Activated CD4-positive, alpha-beta T cell treated with anti-CD3 and anti-CD28 coated beads for 24 hours (primary cell): Measurements from ENCODE around the gene CACNA1G.

Experiments used
- DNase-seq, 2 donors: peaks; one replicate each; pipeline ENCODE4 v3.0.0-alpha.2; 2020; ENCODE audit warnings: low read depth in 2 of 2

The CACNA1G gene

GRCh38 chr17:50568659-50569058 lies 8.1 kb downstream of the CACNA1G start:
- DNase-seq = no peak

GRCh38 chr17:50569592-50569991 lies 9.1 kb downstream of the CACNA1G start:
- no peak for DNase-seq

- no peak for DNase-seq
Measured at GRCh38 chr17:50570032-50570431, 9.5 kb downstream of the CACNA1G start.

- no peak for DNase-seq
Measured at GRCh38 chr17:50570528-50570927, 10.0 kb downstream of the CACNA1G start.

- DNase-seq = no peak
Measured at GRCh38 chr17:50571681-50572080, 11.2 kb downstream of the CACNA1G start.

- DNase-seq = no peak
Measured at GRCh38 chr17:50572541-50572940, 12.0 kb downstream of the CACNA1G start.

GRCh38 chr17:50573866-50574611 lies 13.5 kb downstream of the CACNA1G start:
- no peak for DNase-seq

- DNase-seq = no peak
Measured at GRCh38 chr17:50575581-50576210, 15.2 kb downstream of the CACNA1G start.

- DNase-seq = no peak
Measured at GRCh38 chr17:50576864-50577263, 16.3 kb downstream of the CACNA1G start.

- no peak for DNase-seq
Measured at GRCh38 chr17:50577451-50577954, 17.0 kb downstream of the CACNA1G start.

- DNase-seq = no peak
Measured at GRCh38 chr17:50578173-50578572, 17.7 kb downstream of the CACNA1G start.

GRCh38 chr17:50579399-50579798 lies 18.9 kb downstream of the CACNA1G start:
- DNase-seq = no peak

- no peak for DNase-seq
Measured at GRCh38 chr17:50580646-50581045, 20.1 kb downstream of the CACNA1G start.

- DNase-seq = no peak
Measured at GRCh38 chr17:50581316-50581715, 20.8 kb downstream of the CACNA1G start.

- no peak for DNase-seq
Measured at GRCh38 chr17:50582741-50583140, 22.2 kb downstream of the CACNA1G start.

- no peak for DNase-seq
Measured at GRCh38 chr17:50583641-50584040, 23.1 kb downstream of the CACNA1G start.

- no peak for DNase-seq
Measured at GRCh38 chr17:50584116-50584515, 23.6 kb downstream of the CACNA1G start.

GRCh38 chr17:50584749-50585148 lies 24.2 kb downstream of the CACNA1G start:
- DNase-seq = no peak

GRCh38 chr17:50585346-50585745 lies 24.8 kb downstream of the CACNA1G start:
- DNase-seq = no peak

GRCh38 chr17:50585891-50586290 lies 25.4 kb downstream of the CACNA1G start:
- DNase-seq = no peak

- no peak for DNase-seq
Measured at GRCh38 chr17:50586421-50587247, 26.1 kb downstream of the CACNA1G start.

GRCh38 chr17:50587571-50587970 lies 27.1 kb downstream of the CACNA1G start:
- DNase-seq = no peak
